Right lobe of liver (tissue), 4 donors: ENCODE data around the gene NOTCH3.

Experiments
- CTCF ChIP-seq, 4 donors: fragments of 200-600 bp in 3 of 4; fragments of 450-650 bp in 1 of 4; IDR thresholded peaks; one replicate each; pipeline versions ENCODE4 v1.5.1 to v1.8.0; 2016 to 2022; ENCODE audit warnings: antibody characterized with exemption in 4 of 4, mild to moderate bottlenecking in 2 of 4
- POLR2A ChIP-seq: fragments of 450-650 bp; IDR thresholded peaks from one replicate; pipeline ENCODE4 v1.6.1; 2017; ENCODE audit warnings: antibody characterized with exemption, mild to moderate bottlenecking
- donor health status: DM: no; HTN: no; CAD: no.
- donor health status: DM: no; HTN: no; CAD: no.
- donor health status: DM: no; HTN: yes; CAD: no.

GRCh38 chr19:15245370-15246197 lies 44.8 kb upstream of the NOTCH3 start:
- TF ChIP-seq CTCF (IDR thresholded peaks at IDR 0.05), result no peak
- no peak for TF ChIP-seq POLR2A
